IPS-18c (cell line): ENCODE measurements around the gene GUCY1A1.

Source experiments
- H3K4me3 ChIP-seq: 2 replicates; pipeline ENCODE4 v1.7.0; 2013; ENCODE audit warnings: low read depth, mild to moderate bottlenecking, low read length, moderate library complexity; ENCODE audit not compliant: insufficient read depth
- H3K9me3 ChIP-seq: one replicate; pipeline ENCODE4 v1.6.1; 2013; ENCODE audit warnings: mild to moderate bottlenecking, low read length, moderate library complexity; ENCODE audit not compliant: control insufficient read depth, insufficient read depth

GUCY1A1 gene

GRCh38 chr4:155706147-155706546 is 39.5 kb downstream of the GUCY1A1 start:
- no peak overlapping the region for H3K4me3 ChIP-seq
- H3K9me3 ChIP-seq: no peaks in the 10 kb centered on the region

- no peak overlapping the region for H3K4me3 ChIP-seq
- H3K9me3 ChIP-seq: no peaks in the 10 kb centered on the region
Observed at GRCh38 chr4:155707251-155707650, 40.6 kb downstream of the GUCY1A1 start.

- Histone ChIP-seq H3K9me3 (no peaks in the 10 kb centered on the region), H3K4me3 (no peak overlapping the region)
Observed at GRCh38 chr4:155708782-155709181, 42.1 kb downstream of the GUCY1A1 start.

GRCh38 chr4:155709918-155710317 is 43.3 kb downstream of the GUCY1A1 start:
- no peaks in the 10 kb centered on the region for H3K9me3 ChIP-seq
- no peak overlapping the region for H3K4me3 ChIP-seq

GRCh38 chr4:155711556-155711955 is 44.9 kb downstream of the GUCY1A1 start:
- Histone ChIP-seq H3K9me3 (no peaks in the 10 kb centered on the region), H3K4me3 (no peak overlapping the region)

GRCh38 chr4:155712846-155713245 is 46.2 kb downstream of the GUCY1A1 start:
- no peak overlapping the region for H3K4me3 ChIP-seq
- H3K9me3 ChIP-seq: no peaks in the 10 kb centered on the region

- Histone ChIP-seq H3K4me3 (no peak overlapping the region), H3K9me3 (no peaks in the 10 kb centered on the region)
Observed at GRCh38 chr4:155713911-155714310, 47.3 kb downstream of the GUCY1A1 start.

- Histone ChIP-seq H3K4me3 (no peak overlapping the region), H3K9me3 (no peaks in the 10 kb centered on the region)
Observed at GRCh38 chr4:155722336-155722735, 55.7 kb downstream of the GUCY1A1 start.

GRCh38 chr4:155722816-155723499 is 56.3 kb downstream of the GUCY1A1 start:
- no peak overlapping the region for H3K4me3 ChIP-seq
- H3K9me3 ChIP-seq: no peaks in the 10 kb centered on the region

GRCh38 chr4:155724731-155725130 is 58.1 kb downstream of the GUCY1A1 start:
- Histone ChIP-seq H3K9me3 (no peaks in the 10 kb centered on the region), H3K4me3 (no peak overlapping the region)

- Histone ChIP-seq H3K4me3 (no peak overlapping the region), H3K9me3 (no peaks in the 10 kb centered on the region)
Observed at GRCh38 chr4:155734065-155734464, 67.4 kb downstream of the GUCY1A1 start.

GRCh38 chr4:155734951-155735350 is 68.3 kb downstream of the GUCY1A1 start:
- Histone ChIP-seq H3K9me3 (no peaks in the 10 kb centered on the region), H3K4me3 (no peak overlapping the region)

- H3K4me3 ChIP-seq: no peak overlapping the region
- H3K9me3 ChIP-seq: no peaks in the 10 kb centered on the region
Observed at GRCh38 chr4:155735496-155735895, 68.8 kb downstream of the GUCY1A1 start.

GRCh38 chr4:155738548-155738947 is 71.9 kb downstream of the GUCY1A1 start:
- no peaks in the 10 kb centered on the region for H3K9me3 ChIP-seq
- no peak overlapping the region for H3K4me3 ChIP-seq

- Histone ChIP-seq H3K9me3 (peaks cover 2% of the 10 kb centered on the region), H3K4me3 (no peak overlapping the region)
Observed at GRCh38 chr4:155741546-155741945, 74.9 kb downstream of the GUCY1A1 start.

- Histone ChIP-seq H3K9me3 (peaks cover 2% of the 10 kb centered on the region), H3K4me3 (no peak overlapping the region)
Observed at GRCh38 chr4:155742310-155743015, 75.8 kb downstream of the GUCY1A1 start.

GRCh38 chr4:155745984-155746383 is 79.3 kb downstream of the GUCY1A1 start:
- no peak overlapping the region for H3K4me3 ChIP-seq
- H3K9me3 ChIP-seq: peaks cover 2% of the 10 kb centered on the region

GRCh38 chr4:155748039-155748438 is 81.4 kb downstream of the GUCY1A1 start:
- no peak overlapping the region for H3K4me3 ChIP-seq
- H3K9me3 ChIP-seq: peaks cover 2% of the 10 kb centered on the region
